Subcutaneous abdominal adipose tissue (tissue), 5 donors: ENCODE measurements around the gene TMTC4.

Experiments
- H3K27ac ChIP-seq: one replicate; pipeline ENCODE4 v1.7.0; 2013; ENCODE audit warnings: low read depth, mild to moderate bottlenecking, inconsistent platforms, low read length, moderate library complexity
- H3K27me3 ChIP-seq, 5 donors: one replicate each; pipeline ENCODE4 v1.7.0; 2013; ENCODE audit warnings: low read length in 5 of 5, inconsistent platforms in 1 of 5; ENCODE audit not compliant: control insufficient read depth in 5 of 5, insufficient read depth in 4 of 5
- H3K36me3 ChIP-seq, 5 donors: one replicate each; pipeline ENCODE4 v1.7.0; 2013; ENCODE audit warnings: low read length in 5 of 5; ENCODE audit not compliant: control insufficient read depth in 5 of 5, insufficient read depth in 5 of 5
- H3K4me1 ChIP-seq, 5 donors: one replicate each; pipeline ENCODE4 v1.7.0; 2013; ENCODE audit warnings: low read length in 5 of 5, mild to moderate bottlenecking in 3 of 5, moderate library complexity in 1 of 5; ENCODE audit not compliant: control insufficient read depth in 5 of 5, insufficient read depth in 5 of 5
- H3K4me3 ChIP-seq, 5 donors: one replicate each; pipeline ENCODE4 v1.7.0; 2013; ENCODE audit warnings: low read length in 5 of 5, low read depth in 1 of 5
- H3K9ac ChIP-seq, 5 donors: one replicate each; pipeline ENCODE4 v1.7.0; 2013; ENCODE audit warnings: low read length in 5 of 5, mild to moderate bottlenecking in 4 of 5, moderate library complexity in 3 of 5
- H3K9me3 ChIP-seq, 5 donors: one replicate each; pipeline ENCODE4 v1.7.0; 2013; ENCODE audit warnings: low read length in 5 of 5; ENCODE audit not compliant: control insufficient read depth in 5 of 5
- donor health status: healthy.
- donor health status: healthy.
- donor health status: healthy.
- donor health status: healthy.
- donor health status: healthy.

The TMTC4 gene

GRCh38 chr13:100597253-100597652 lies 77.3 kb downstream of the TMTC4 start:
- Histone ChIP-seq H3K9me3 (no peaks in the 10 kb centered on the region), H3K36me3 (no peaks in the 10 kb centered on the region), H3K27ac (no peak overlapping the region), H3K9ac (no peak overlapping the region), H3K27me3 (no peaks in the 10 kb centered on the region), H3K4me1 (peaks cover 0 to 6% (median 4%) of the 10 kb centered on the region in 5 donors), H3K4me3 (no peak overlapping the region)

GRCh38 chr13:100596516-100596915 lies 78.1 kb downstream of the TMTC4 start:
- no peak overlapping the region for H3K4me3 ChIP-seq
- H3K27me3 ChIP-seq: no peaks in the 10 kb centered on the region
- no peak overlapping the region for H3K27ac ChIP-seq
- peaks cover 0 to 6% (median 4%) of the 10 kb centered on the region in 5 donors for H3K4me1 ChIP-seq
- H3K36me3 ChIP-seq: no peaks in the 10 kb centered on the region
- no peak overlapping the region for H3K9ac ChIP-seq
- H3K9me3 ChIP-seq: no peaks in the 10 kb centered on the region

DNA sequence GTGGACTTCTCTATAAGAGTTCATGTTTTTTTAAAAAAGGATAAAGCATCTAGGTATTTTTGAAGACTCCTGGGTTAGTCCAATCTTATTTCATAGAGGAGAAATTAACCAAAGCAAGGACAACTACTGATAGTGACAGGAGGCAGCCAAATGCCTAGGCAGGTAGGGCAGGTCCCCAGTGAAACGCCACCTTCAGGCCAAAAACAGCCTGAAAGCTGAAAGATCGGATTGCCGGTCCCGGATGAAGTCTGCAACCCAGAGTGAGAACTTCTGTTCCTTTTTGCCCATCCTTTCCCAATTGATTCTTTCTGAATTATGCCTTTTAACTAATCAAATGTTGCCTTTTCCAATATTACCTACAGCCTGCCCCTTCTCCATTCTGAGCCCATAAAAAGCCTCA lies 79.9 kb downstream of the TMTC4 start:
- no peak overlapping the region for H3K9ac ChIP-seq
- H3K36me3 ChIP-seq: no peaks in the 10 kb centered on the region
- no peak overlapping the region for H3K4me3 ChIP-seq
- H3K27me3 ChIP-seq: no peaks in the 10 kb centered on the region
- H3K4me1 ChIP-seq: no peaks in the 10 kb centered on the region
- H3K9me3 ChIP-seq: no peaks in the 10 kb centered on the region
- H3K27ac ChIP-seq: no peak overlapping the region

DNA sequence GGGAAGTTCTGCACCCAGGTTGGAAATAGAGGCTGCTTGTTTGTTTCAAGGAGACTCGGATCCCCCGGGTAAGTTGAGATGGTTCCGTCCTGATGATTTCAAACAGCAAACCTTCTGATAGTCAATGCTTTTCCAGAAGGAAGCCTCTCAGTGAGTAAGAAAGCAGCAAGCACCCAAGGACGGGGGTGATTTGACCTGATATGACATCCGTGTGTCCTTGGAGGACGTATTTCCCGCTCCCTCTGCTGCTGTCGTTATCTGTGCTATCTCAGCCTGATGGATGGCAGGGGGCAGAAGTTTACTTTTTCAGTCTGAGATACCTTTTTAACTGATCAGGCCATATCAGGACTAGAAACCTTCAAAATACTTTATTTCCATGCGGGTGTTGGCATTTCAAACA lies 80.3 kb downstream of the TMTC4 start:
- Histone ChIP-seq H3K4me3 (no peak overlapping the region), H3K27me3 (no peaks in the 10 kb centered on the region), H3K9ac (no peak overlapping the region), H3K9me3 (no peaks in the 10 kb centered on the region), H3K4me1 (peaks cover 0 to 1% (median 1%) of the 10 kb centered on the region in 5 donors), H3K27ac (no peak overlapping the region), H3K36me3 (no peaks in the 10 kb centered on the region)

DNA sequence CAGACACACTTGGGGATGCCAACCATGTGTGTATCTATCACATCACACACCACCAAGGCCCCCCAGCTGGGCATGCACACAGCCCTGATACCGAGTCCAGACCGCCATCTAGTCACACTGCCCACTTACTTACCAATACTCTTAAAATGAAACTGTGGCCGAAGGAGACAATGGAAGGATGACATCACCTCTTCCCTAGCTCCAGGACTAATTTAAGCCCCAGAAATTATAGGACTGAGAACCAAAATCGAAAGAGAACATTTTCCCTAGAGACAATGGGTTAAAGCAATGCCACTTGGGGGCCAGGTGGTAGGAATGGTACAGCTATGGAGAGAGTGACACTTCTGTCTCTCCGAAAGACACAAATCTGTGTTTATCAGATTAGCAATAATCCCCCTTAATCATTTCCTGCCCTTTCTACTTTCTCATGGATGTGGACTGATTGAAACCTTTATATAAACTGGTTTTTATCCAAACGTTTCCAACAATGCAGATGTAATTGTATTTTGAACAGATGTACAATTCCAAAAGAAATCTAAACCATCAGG lies 85.3 kb downstream of the TMTC4 start:
- no peak overlapping the region for H3K9ac ChIP-seq
- H3K4me1 ChIP-seq: peaks cover 0 to 17% (median 12%) of the 10 kb centered on the region in 5 donors
- H3K27me3 ChIP-seq: no peaks in the 10 kb centered on the region
- H3K9me3 ChIP-seq: no peaks in the 10 kb centered on the region
- no peak overlapping the region for H3K27ac ChIP-seq
- no peaks in the 10 kb centered on the region for H3K36me3 ChIP-seq
- H3K4me3 ChIP-seq: peak overlapping the region; percentile 49 to 79 (median 70)

GRCh38 chr13:100588331-100589177 lies 86.0 kb downstream of the TMTC4 start, which contains the start of gene GGACT:
TSS of gene GGACT (minus strand) at chr13:100588789. CDS start at chr13:100532591, 56,198 bp downstream.
- Histone ChIP-seq H3K27ac (peak within 1 kb of the TSS; percentile 70), H3K4me1 (peaks cover 0 to 17% (median 12%) of the 10 kb centered on the region in 5 donors), H3K4me3 (peak within 1 kb of the TSS; percentile 66 to 79 (median 70)), H3K27me3 (no peaks in the 10 kb centered on the region), H3K9me3 (no peaks in the 10 kb centered on the region), H3K36me3 (no peaks in the 10 kb centered on the region), H3K9ac (peak within 1 kb of the TSS; percentile 76 to 93 (median 80))

DNA sequence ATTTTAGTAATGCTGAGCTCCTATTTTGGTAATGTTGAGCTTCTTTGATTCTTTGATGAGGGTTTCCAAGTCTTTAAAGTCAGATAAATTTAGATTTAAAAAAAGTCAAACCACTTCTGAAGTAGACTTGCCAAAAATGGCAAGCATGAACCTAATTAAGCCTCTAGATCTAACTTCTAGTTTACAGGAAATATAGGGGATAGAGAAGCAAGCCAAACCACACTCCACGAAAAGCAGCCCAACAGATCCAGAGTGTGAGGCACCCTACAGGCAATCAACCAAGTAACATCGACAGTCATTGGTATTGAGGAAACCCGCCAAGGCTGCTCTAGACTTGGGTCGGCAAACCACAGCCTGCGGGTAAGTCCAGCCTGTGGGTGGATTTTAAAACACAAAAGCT lies 89.7 kb downstream of the TMTC4 start:
- Histone ChIP-seq H3K9me3 (no peaks in the 10 kb centered on the region), H3K27ac (no peak overlapping the region), H3K4me1 (peaks cover 0 to 17% (median 12%) of the 10 kb centered on the region in 5 donors), H3K36me3 (peaks cover 0 to 18% (median 13%) of the 10 kb centered on the region in 5 donors), H3K9ac (no peak overlapping the region), H3K27me3 (no peaks in the 10 kb centered on the region), H3K4me3 (no peak overlapping the region)

DNA sequence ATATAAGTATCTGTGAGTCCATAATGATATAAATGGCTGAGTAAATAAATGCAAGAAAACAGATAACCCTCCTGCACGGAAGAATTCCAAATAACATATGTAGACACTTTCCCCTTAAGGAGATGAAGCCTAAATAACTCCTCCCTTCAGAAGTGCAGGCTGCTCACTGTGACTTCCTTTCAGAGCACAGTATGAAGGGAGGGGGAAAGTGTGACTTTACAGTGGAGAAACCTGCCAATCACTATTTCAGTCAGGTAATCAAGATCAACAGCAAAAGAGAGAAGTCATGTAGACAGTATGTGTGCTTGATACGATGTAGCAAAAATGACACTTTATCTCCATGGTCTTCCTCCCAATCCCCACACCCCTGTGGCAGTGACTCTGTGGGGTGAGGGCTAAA lies 93.1 kb downstream of the TMTC4 start:
- H3K9ac ChIP-seq: no peak overlapping the region
- H3K27me3 ChIP-seq: no peaks in the 10 kb centered on the region
- no peak overlapping the region for H3K27ac ChIP-seq
- H3K9me3 ChIP-seq: no peaks in the 10 kb centered on the region
- H3K36me3 ChIP-seq: peaks cover 2 to 28% (median 18%) of the 10 kb centered on the region in 5 donors
- no peak overlapping the region for H3K4me3 ChIP-seq
- H3K4me1 ChIP-seq: no peaks in the 10 kb centered on the region

- H3K27me3 ChIP-seq: no peaks in the 10 kb centered on the region
- no peak overlapping the region for H3K9ac ChIP-seq
- H3K9me3 ChIP-seq: no peaks in the 10 kb centered on the region
- no peak overlapping the region for H3K27ac ChIP-seq
- H3K4me3 ChIP-seq: no peak overlapping the region
- H3K36me3 ChIP-seq: peaks cover 2 to 28% (median 18%) of the 10 kb centered on the region in 5 donors
- H3K4me1 ChIP-seq: no peaks in the 10 kb centered on the region
These were observed 93.6 kb downstream of the TMTC4 start for GRCh38 chr13:100581030-100581429.

DNA sequence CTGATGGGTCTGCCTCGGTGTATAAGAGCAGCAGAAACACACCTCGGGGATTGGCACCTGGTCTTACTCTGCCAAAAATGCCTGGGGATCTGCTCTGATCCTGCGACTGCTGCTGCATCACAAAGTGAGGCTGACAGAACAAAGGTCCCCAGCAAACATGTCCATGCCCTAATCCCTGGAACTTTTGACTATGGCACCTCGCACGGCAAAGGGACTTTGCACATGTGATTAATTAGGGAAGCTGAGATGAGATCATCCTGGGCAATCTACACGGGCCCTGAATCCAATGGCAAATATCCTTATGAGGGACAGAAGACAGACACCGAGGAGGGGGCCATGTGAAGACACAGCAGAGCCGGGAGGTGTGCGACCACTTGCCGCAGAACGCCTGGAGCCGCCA lies 94.5 kb downstream of the TMTC4 start:
- H3K4me3 ChIP-seq: no peak overlapping the region
- H3K4me1 ChIP-seq: no peaks in the 10 kb centered on the region
- no peak overlapping the region for H3K9ac ChIP-seq
- H3K9me3 ChIP-seq: no peaks in the 10 kb centered on the region
- H3K27me3 ChIP-seq: no peaks in the 10 kb centered on the region
- no peak overlapping the region for H3K27ac ChIP-seq
- peaks cover 3 to 28% (median 18%) of the 10 kb centered on the region in 5 donors for H3K36me3 ChIP-seq
